ENCODE measurements around the gene OVOL1. TPM values are rescaled to one million over a fixed set of nuclear protein-coding genes. Genes with fewer than 3 reads are reported as not detected.
"Not testable (repeated sequence)": the region's sequence is repeated elsewhere in the genome, so short reads cannot be mapped to it uniquely, and the experiment has no call there.

OVOL1 gene
- total and polyA plus RNA-seq, 7 donors, result 16.6 to 30.0 (median 22.7) TPM; not detected in 4

GRCh38 chr11:65826984-65827735, 40.3 kb downstream of the OVOL1 start:
- DNase-seq, result no peak
- H3K36me3 ChIP-seq, result no peaks in the 10 kb centered on the region
- 52 to 83% methylated on average over 8 of the region's 8 CpGs for WGBS, 2 donors
- intact Hi-C loops (cut with DNase I), result no loop called here
- H3K27me3 ChIP-seq, result no peaks in the 10 kb centered on the region
- H3K27ac ChIP-seq, result no peak overlapping the region
- H3K4me1 ChIP-seq, result no peaks in the 10 kb centered on the region
- H3K9me3 ChIP-seq, result no peaks in the 10 kb centered on the region
- H3K4me3 ChIP-seq, result no peak overlapping the region
- TF ChIP-seq CTCF (IDR thresholded peaks at IDR 0.05), result no peak
- no peak for TF ChIP-seq EP300 (IDR thresholded peaks at IDR 0.05)
- TF ChIP-seq POLR2AphosphoS5 (IDR thresholded peaks at IDR 0.05), result no peak
- no peak for TF ChIP-seq POLR2A (IDR thresholded peaks at IDR 0.05)

GRCh38 chr11:65829459-65829858, 42.6 kb downstream of the OVOL1 start:
- no peaks in the 10 kb centered on the region for H3K36me3 ChIP-seq
- no peak overlapping the region for H3K27ac ChIP-seq
- TF ChIP-seq POLR2AphosphoS5 (IDR thresholded peaks at IDR 0.05) (no peak), EP300 (IDR thresholded peaks at IDR 0.05) (no peak), CTCF (IDR thresholded peaks at IDR 0.05) (no peak), POLR2A (IDR thresholded peaks at IDR 0.05) (no peak)
- intact Hi-C loops (cut with DNase I), result no loop called here
- 81 to 91% methylated on average over 4 of the region's 4 CpGs for WGBS, 2 donors
- H3K9me3 ChIP-seq, result no peaks in the 10 kb centered on the region
- H3K27me3 ChIP-seq, result no peaks in the 10 kb centered on the region
- H3K4me1 ChIP-seq, result peaks cover 0 to 17% (median 14%) of the 10 kb centered on the region in 4 donors
- DNase-seq, result no peak
- no peak overlapping the region for H3K4me3 ChIP-seq

- H3K4me1 ChIP-seq, result peaks cover 0 to 21% (median 16%) of the 10 kb centered on the region in 4 donors
- H3K27me3 ChIP-seq; H3K4me3 ChIP-seq; H3K27ac ChIP-seq; intact Hi-C loops (cut with DNase I); H3K36me3 ChIP-seq; DNase-seq; H3K9me3 ChIP-seq: not testable (repeated sequence)
Observed at GRCh38 chr11:65832231-65832630, 45.4 kb downstream of the OVOL1 start.

GRCh38 chr11:65833297-65834030, 46.6 kb downstream of the OVOL1 start, which contains the start of gene SNX32:
Gene SNX32 (plus strand): TSS chr11:65833963. CDS start chr11:65834066, 103 bp downstream.
- Histone ChIP-seq H3K27me3 (no peaks in the 10 kb centered on the region), H3K27ac (peak within 1 kb of the TSS; percentile 23 to 56 (median 51)), H3K4me1 (peaks cover 0 to 21% (median 16%) of the 10 kb centered on the region in 4 donors), H3K4me3 (peak within 1 kb of the TSS; percentile 36 to 65 (median 58)), H3K9me3 (no peaks in the 10 kb centered on the region), H3K36me3 (no peaks in the 10 kb centered on the region)
- intact Hi-C loops (cut with DNase I), result no loop called here
- DNase-seq, result peak; percentile 97
- TF ChIP-seq EP300 (IDR thresholded peaks at IDR 0.05) (no peak), POLR2AphosphoS5 (IDR thresholded peaks at IDR 0.05) (no peak), POLR2A (IDR thresholded peaks at IDR 0.05) (no peak), CTCF (IDR thresholded peaks at IDR 0.05) (no peak)
- WGBS, 2 donors, result 1 to 3% methylated on average over 63 of the region's 63 CpGs

GRCh38 chr11:65834202-65834601, 47.3 kb downstream of the OVOL1 start:
- H3K4me1 ChIP-seq, result peaks cover 0 to 21% (median 16%) of the 10 kb centered on the region in 4 donors
- no peaks in the 10 kb centered on the region for H3K9me3 ChIP-seq
- no peak for DNase-seq
- H3K27me3 ChIP-seq, result no peaks in the 10 kb centered on the region
- intact Hi-C loops (cut with DNase I), result no loop called here
- H3K27ac ChIP-seq, result no peak overlapping the region
- H3K36me3 ChIP-seq, result no peaks in the 10 kb centered on the region
- peak overlapping the region; percentile 36 to 65 (median 58) for H3K4me3 ChIP-seq
- no peak for TF ChIP-seq POLR2AphosphoS5 (IDR thresholded peaks at IDR 0.05)
- TF ChIP-seq EP300 (IDR thresholded peaks at IDR 0.05), result no peak
- no peak for TF ChIP-seq POLR2A (IDR thresholded peaks at IDR 0.05)
- no peak for TF ChIP-seq CTCF (IDR thresholded peaks at IDR 0.05)
- whole genome bisulfite sequencing, 2 donors, result 5 to 51% methylated on average over 6 of the region's 6 CpGs

Measured in sigmoid colon (tissue), 7 donors.